Esophagus muscularis mucosa (tissue), 4 donors: ENCODE measurements around the gene PTPRK. TPM values are rescaled to one million over a fixed set of nuclear protein-coding genes. Genes with fewer than 3 reads are reported as not detected.

Experiments
- DNase-seq: peaks from one replicate; pipeline ENCODE4 v3.0.0-alpha.2; 2017; ENCODE audit errors: extremely low spot score
- H3K27ac ChIP-seq, 4 donors: fragments of 200-600 bp; sonication (generic); replicated peaks in 1 of 4; 1 replicate in 3 of 4; 2 replicates in 1 of 4; pipeline ENCODE4 v1.5.1; 2016 to 2019; ENCODE audit warnings: mild to moderate bottlenecking in 1 of 4
- H3K27me3 ChIP-seq, 4 donors: fragments of 200-600 bp; sonication (generic); one replicate each; pipeline versions ENCODE4 v1.5.1 to v1.6.0; 2016 to 2019
- H3K36me3 ChIP-seq, 4 donors: fragments of 200-600 bp; sonication (generic); one replicate each; pipeline ENCODE4 v1.5.1; 2016 to 2019
- H3K4me1 ChIP-seq, 4 donors: fragments of 200-600 bp; sonication (generic); one replicate each; pipeline ENCODE4 v1.5.1; 2016 to 2019
- H3K4me3 ChIP-seq, 4 donors: fragments of 200-600 bp; sonication (generic); 1 replicate in 2 of 4; 2 replicates in 2 of 4; pipeline ENCODE4 v1.5.1; 2016 to 2019; ENCODE audit warnings: mild to moderate bottlenecking in 4 of 4, moderate library complexity in 1 of 4
- H3K9me3 ChIP-seq, 4 donors: fragments of 200-600 bp; sonication (generic); 1 replicate in 3 of 4; 2 replicates in 1 of 4; pipeline ENCODE4 v1.5.1; 2016 to 2019
- EP300 ChIP-seq: sonication (generic); formaldehyde crosslinking; IDR thresholded peaks from one replicate; pipeline ENCODE4 v1.6.1; 2017; ENCODE audit warnings: antibody characterized with exemption
- POLR2A ChIP-seq: fragments of 450-650 bp; IDR thresholded peaks from one replicate; pipeline ENCODE4 v1.6.1; 2017; ENCODE audit warnings: antibody characterized with exemption, moderate library complexity, mild to moderate bottlenecking, low read depth
- POLR2AphosphoS5 ChIP-seq, 2 donors: sonication (generic); formaldehyde crosslinking; IDR thresholded peaks; one replicate each; pipeline ENCODE4 v1.6.1; 2017; ENCODE audit warnings: antibody characterized with exemption in 2 of 2
- WGBS: methylation state at CpG from one replicate; pipeline ENCODE4 v1.1.5; 2018; 5-methylcytosine and 5-hydroxymethylcytosine counted together
- intact Hi-C: fragments of 100-400 bp; cut with DNase I; formaldehyde crosslinking; loops from one replicate; pipeline ENCODE4 v1.15.1; 2023
- total RNA-seq, 4 donors: library from RNA; depleted of rRNA; stranded (reverse); fragments of >200 nt; gene quantifications; one replicate each; pipeline versions ENCODE4 v1.1.0 to v1.2.1, GENCODE V29; 2016
- TF ChIP-seq, protein P1 (sequence below), 3 experiments: fragments of 200-600 bp in 2 of 3; fragments of 450-650 bp in 1 of 3; sonication (generic) in 2 of 3; IDR thresholded peaks; one replicate each; pipeline ENCODE4 v1.5.1; 2017 to 2019; ENCODE audit warnings: antibody characterized with exemption in 3 of 3, mild to moderate bottlenecking in 2 of 3, moderate library complexity in 1 of 3

The PTPRK gene
- total RNA-seq, 4 donors from 2014 or later: 36.8 to 53.1 (median 43.8) TPM

DNA sequence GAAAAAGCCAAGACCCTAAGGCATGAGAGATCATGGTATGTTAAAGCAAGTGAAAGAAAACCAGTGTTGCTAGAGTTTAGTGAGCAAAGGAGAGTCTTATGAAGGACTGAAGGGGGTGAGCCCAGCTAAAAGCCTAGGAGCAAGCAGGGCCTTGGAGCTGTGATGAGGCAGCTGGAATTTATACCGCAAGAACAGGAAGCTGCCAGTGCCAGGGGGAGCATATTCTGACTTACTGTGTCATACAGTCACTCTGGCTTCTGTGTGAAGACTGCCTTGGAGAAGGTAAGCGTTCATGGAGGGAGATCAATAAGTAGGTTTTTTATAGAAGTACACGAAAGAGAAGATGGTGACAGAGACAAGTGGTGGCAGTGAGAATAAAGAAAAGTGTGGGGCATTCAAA lies 310.6 kb downstream of the PTPRK start:
- Histone ChIP-seq H3K36me3 (peaks cover 0 to 3% (median 0%) of the 10 kb centered on the region in 4 donors), H3K9me3 (no peaks in the 10 kb centered on the region), H3K27ac (no peak overlapping the region), H3K4me1 (no peaks in the 10 kb centered on the region), H3K4me3 (no peak overlapping the region), H3K27me3 (no peaks in the 10 kb centered on the region)
- intact Hi-C loops: no loop called here
- WGBS: 77% methylated on average over 3 of the region's 3 CpGs
- DNase-seq: no peak
- TF ChIP-seq POLR2AphosphoS5 (IDR thresholded peaks at IDR 0.05): no peak
- TF ChIP-seq EP300: no peak

DNA sequence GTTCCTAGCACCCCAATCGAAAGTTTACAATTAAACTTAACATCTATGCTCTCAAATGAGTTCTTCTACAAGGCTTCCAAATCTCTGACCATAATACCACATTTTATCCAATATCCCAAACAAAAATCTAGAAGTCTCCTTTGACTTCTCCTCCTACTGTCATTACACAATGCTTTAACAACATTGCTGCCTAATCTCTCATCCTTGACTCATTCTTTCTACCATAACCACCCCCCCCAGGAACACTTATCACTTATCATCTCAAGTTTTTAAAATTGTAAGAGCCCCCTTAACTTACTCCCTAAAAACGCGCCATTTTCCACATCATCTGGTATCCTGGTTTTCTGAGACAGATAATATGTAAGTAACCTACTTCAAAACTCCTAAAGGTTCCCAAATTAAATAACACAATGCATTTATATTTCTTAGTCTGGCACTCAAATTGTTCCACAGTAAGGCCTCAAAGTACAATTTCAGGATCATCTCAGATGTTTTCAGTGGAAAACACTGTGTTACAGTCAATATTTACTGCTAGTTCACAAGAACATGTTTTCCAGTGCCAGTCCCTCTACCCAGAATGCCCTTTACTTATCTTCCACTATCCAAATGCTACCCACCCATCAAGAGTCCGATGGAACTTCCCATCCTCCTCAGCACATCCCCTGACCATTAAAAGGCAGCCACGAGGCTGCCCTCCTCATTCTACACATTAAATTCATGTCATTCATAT lies 311.4 kb downstream of the PTPRK start:
- no peak overlapping the region for H3K4me3 ChIP-seq
- 87% methylated on average over 5 of the region's 5 CpGs for WGBS
- TF ChIP-seq POLR2AphosphoS5 (IDR thresholded peaks at IDR 0.05): no peak
- TF ChIP-seq, protein P1, sequence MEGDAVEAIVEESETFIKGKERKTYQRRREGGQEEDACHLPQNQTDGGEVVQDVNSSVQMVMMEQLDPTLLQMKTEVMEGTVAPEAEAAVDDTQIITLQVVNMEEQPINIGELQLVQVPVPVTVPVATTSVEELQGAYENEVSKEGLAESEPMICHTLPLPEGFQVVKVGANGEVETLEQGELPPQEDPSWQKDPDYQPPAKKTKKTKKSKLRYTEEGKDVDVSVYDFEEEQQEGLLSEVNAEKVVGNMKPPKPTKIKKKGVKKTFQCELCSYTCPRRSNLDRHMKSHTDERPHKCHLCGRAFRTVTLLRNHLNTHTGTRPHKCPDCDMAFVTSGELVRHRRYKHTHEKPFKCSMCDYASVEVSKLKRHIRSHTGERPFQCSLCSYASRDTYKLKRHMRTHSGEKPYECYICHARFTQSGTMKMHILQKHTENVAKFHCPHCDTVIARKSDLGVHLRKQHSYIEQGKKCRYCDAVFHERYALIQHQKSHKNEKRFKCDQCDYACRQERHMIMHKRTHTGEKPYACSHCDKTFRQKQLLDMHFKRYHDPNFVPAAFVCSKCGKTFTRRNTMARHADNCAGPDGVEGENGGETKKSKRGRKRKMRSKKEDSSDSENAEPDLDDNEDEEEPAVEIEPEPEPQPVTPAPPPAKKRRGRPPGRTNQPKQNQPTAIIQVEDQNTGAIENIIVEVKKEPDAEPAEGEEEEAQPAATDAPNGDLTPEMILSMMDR (IDR thresholded peaks at IDR 0.05): no peak
- TF ChIP-seq EP300: no peak
- no peak for TF ChIP-seq POLR2A
- H3K36me3 ChIP-seq: peaks cover 0 to 3% (median 0%) of the 10 kb centered on the region in 4 donors
- no peaks in the 10 kb centered on the region for H3K27me3 ChIP-seq
- no peak overlapping the region for H3K27ac ChIP-seq
- DNase-seq: no peak
- intact Hi-C loops: no loop called here
- H3K9me3 ChIP-seq: no peaks in the 10 kb centered on the region
- no peaks in the 10 kb centered on the region for H3K4me1 ChIP-seq

DNA sequence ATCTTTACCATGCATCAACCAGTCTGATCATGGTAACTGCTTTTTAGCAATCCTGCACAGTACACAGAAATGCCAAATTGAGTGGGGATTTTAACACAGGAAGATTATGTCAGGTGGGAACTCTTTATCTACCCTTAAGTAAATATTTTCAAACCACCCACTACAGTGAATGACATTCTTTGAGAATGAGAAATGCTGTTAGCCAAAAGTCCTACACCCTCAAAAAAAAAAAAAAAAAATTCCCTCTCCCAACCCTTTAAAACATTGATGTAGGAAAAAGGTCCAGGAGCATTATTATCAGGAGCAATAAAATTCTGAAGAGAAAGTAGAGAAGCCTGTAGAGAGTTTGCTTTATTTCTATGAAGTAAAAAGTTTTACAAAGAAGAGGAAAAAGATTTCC lies 312.3 kb downstream of the PTPRK start:
- TF ChIP-seq POLR2A (no peak), POLR2AphosphoS5 (IDR thresholded peaks at IDR 0.05) (no peak), EP300 (no peak)
- TF ChIP-seq, protein P1 (IDR thresholded peaks at IDR 0.05): no peak
- intact Hi-C loops: no loop called here
- Histone ChIP-seq H3K4me3 (no peak overlapping the region), H3K27me3 (no peaks in the 10 kb centered on the region), H3K27ac (no peak overlapping the region), H3K9me3 (no peaks in the 10 kb centered on the region), H3K4me1 (no peaks in the 10 kb centered on the region), H3K36me3 (peaks cover 0 to 3% (median 0%) of the 10 kb centered on the region in 4 donors)
- DNase-seq: no peak

DNA sequence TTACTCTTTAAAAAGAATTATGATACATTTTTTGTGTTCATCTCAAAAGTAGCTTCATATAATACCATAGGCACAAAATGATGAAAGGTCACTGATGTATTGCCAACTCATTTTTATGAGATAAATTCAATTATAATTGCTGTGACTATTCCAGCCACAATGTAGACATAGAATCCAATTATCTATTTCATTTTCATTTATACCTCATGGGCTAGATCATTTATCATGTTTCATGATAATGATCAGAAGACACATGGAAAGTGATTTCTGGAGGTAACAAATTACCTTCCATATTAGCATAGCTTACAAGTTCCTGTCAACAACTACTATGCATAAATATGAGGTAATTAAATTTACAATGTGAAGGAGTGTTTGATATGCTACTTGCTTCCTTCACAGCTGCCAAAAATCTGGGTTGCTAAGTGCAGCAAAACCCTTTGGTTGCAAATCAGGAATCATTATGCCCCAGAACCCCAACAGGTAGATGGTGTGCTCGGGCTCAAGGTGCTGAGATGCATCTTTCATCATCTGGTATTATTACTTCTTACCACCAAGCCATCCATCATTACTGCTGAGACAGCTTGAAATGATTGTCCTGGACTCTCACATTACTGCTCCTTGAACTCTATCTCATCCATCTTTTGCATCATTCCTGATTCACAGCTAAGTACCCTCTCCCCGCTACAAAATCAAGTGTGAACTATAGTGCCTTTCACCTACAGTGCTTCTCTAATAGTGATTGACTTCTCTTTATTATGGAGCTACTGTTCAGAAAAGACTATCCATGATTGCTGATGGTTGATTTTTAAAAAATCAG lies 313.6 kb downstream of the PTPRK start:
- no peak for DNase-seq
- peaks cover 0 to 3% (median 0%) of the 10 kb centered on the region in 4 donors for H3K36me3 ChIP-seq
- intact Hi-C loops: no loop called here
- no peak overlapping the region for H3K27ac ChIP-seq
- H3K4me1 ChIP-seq: no peaks in the 10 kb centered on the region
- H3K4me3 ChIP-seq: no peak overlapping the region
- no peaks in the 10 kb centered on the region for H3K9me3 ChIP-seq
- H3K27me3 ChIP-seq: no peaks in the 10 kb centered on the region
- WGBS: 97% methylated on average over 2 of the region's 2 CpGs
- TF ChIP-seq, protein P1 (IDR thresholded peaks at IDR 0.05): no peak
- TF ChIP-seq EP300 (no peak), POLR2A (no peak), POLR2AphosphoS5 (IDR thresholded peaks at IDR 0.05) (no peak)

DNA sequence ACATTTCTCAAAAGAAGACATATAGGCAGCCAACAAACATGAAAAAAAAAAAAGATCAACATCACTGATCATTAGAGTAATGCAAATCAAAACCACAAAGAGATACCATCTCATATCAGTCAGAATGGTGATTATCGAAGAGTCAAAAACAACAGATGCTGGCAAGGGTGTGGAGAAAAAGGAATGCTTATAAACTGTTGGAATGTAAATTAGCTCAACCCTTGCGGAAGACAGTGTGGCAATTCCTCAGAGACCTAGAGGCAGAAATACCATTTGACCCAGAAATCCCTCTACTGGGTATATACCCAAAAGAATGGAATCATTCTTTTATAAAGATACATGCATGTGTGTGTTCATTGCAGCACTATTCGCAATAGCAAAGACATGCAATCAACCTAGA lies 315.8 kb downstream of the PTPRK start:
- Histone ChIP-seq H3K4me3 (no peak overlapping the region), H3K9me3 (no peaks in the 10 kb centered on the region), H3K36me3 (peaks cover 0 to 2% (median 0%) of the 10 kb centered on the region in 4 donors), H3K27me3 (no peaks in the 10 kb centered on the region), H3K4me1 (no peaks in the 10 kb centered on the region), H3K27ac (no peak overlapping the region)
- 94% methylated on average over 3 of the region's 3 CpGs for WGBS
- intact Hi-C loops: no loop called here
- no peak for DNase-seq
- TF ChIP-seq, protein P1 (IDR thresholded peaks at IDR 0.05): no peak
- no peak for TF ChIP-seq POLR2A
- TF ChIP-seq POLR2AphosphoS5 (IDR thresholded peaks at IDR 0.05): no peak
- TF ChIP-seq EP300: no peak
